Measurements from ENCODE around the gene UTF1. TPM values are rescaled to one million over a fixed set of nuclear protein-coding genes. Genes with fewer than 3 reads are reported as not detected.
A peak's percentile ranks its signal among the peaks of the same experiment; 100 is the strongest.
"Not testable (repeated sequence)": the region's sequence is repeated elsewhere in the genome, so short reads cannot be mapped to it uniquely, and the experiment has no call there.

Gene UTF1
- total RNA-seq, 2 donors from 2014 or later: 0.21 TPM; not detected in 1

DNA sequence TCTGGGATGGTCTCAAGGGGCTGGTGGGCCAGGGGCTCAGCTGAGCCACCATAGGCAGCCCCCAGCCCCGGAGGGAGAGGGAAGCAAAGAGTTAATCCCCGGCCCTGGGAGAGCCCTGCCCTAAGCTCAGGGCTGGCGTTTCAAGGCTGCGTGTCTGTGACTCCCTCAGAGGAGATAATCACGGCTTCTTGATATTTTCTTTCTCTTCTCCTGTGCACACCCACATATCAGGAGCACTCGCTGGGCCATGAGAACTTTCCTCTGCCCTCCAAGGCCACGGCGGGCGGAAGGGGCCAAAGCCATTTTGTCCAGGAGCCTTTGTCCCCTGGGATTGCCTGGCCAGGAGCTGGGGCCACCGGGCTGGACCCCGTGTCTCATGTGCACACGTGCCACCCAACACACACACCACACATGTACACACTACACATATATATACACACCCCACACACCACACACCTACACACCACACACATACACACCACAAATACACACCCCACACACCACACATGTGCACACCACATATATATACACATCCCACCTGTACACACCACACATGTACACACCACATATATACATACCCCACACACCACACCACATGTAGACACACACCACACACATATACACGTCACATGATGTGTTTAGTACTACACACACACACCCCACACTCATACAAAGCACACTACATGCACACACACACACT lies 24.6 kb downstream of the UTF1 start:
- no peaks in the 10 kb centered on the region for H3K9me3 Mint-ChIP-seq
- ATAC-seq (replicated peaks in 1 of 2) (no peak), DNase-seq (no peak)
- no peak overlapping the region for H3K27ac Mint-ChIP-seq
- peaks cover 28% of the 10 kb centered on the region for H3K4me1 Mint-ChIP-seq (ENCODE audit: low read depth)
- H3K27me3 Mint-ChIP-seq (ENCODE audit: low read depth): peaks cover 6% of the 10 kb centered on the region
- no peak overlapping the region for H3K4me3 Mint-ChIP-seq
- no peaks in the 10 kb centered on the region for H3K36me3 Mint-ChIP-seq (ENCODE audit: insufficient read depth in 2 of 2)

DNA sequence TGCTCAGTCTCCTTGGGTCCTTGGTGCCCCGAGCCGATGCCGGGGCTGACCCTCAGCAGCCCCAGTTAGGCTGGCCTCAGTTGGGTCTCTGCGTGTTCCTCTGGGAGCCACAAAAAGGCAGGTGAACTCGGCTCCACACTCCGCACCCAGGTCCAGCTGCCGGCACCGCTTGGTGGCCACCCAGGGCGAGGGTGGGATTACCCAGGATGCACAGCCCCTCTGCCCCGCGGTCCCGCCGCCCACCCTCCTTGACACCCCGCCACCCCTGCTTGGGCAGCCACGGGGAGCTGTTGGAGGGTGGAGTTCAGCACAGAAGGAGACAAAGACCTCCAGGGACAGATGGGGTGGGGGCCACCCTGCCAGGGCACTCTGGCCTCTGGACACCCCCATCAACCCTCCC lies 25.3 kb downstream of the UTF1 start:
- H3K4me1 Mint-ChIP-seq (ENCODE audit: low read depth): peaks cover 36% of the 10 kb centered on the region
- H3K27me3 Mint-ChIP-seq (ENCODE audit: low read depth): peaks cover 3% of the 10 kb centered on the region
- no peak overlapping the region for H3K4me3 Mint-ChIP-seq
- DNase-seq (no peak), ATAC-seq (replicated peaks in 1 of 2) (no peak)
- H3K36me3 Mint-ChIP-seq (ENCODE audit: insufficient read depth in 2 of 2): no peaks in the 10 kb centered on the region
- H3K9me3 Mint-ChIP-seq: no peaks in the 10 kb centered on the region
- no peak overlapping the region for H3K27ac Mint-ChIP-seq

DNA sequence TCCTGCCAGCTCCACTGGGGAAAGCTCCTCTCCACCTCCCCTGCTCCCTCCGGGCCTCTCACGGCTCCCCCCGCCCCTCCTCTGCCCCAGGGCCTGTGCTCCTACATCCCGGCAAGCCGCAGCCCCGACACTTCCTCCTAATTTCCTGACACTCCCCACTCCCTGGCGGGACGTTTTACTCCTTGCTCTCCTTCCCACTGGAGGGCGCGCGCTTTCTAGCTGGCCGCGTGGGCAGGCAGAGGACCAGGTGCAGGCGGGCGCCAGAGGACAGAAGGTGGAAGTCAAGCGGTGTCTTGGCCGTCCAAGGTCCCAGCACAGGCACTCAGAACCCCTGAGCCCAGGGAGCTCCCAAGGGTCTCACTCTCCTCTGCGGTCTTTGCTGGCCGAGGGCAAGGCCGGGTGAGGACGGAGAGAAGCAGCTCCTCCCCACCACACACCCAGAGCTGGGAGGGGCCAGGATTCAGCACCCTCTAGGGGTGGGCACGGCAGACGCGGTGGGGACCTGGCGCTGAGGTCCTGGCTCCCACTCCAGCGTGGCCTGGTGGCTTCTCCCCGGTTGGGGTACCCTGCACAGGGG lies 27.6 kb downstream of the UTF1 start:
- H3K36me3 Mint-ChIP-seq (ENCODE audit: insufficient read depth in 2 of 2): no peaks in the 10 kb centered on the region
- H3K9me3 Mint-ChIP-seq: no peaks in the 10 kb centered on the region
- H3K4me1 Mint-ChIP-seq (ENCODE audit: low read depth): peaks cover 49% of the 10 kb centered on the region
- no peaks in the 10 kb centered on the region for H3K27me3 Mint-ChIP-seq (ENCODE audit: low read depth)
- H3K27ac Mint-ChIP-seq: peak overlapping the region; percentile 5
- ATAC-seq (replicated peaks in 1 of 2): peak in 1 of 2 donors; percentile 2
- DNase-seq: peak; percentile 33 to 34
- H3K4me3 Mint-ChIP-seq: peak overlapping the region; percentile 64 to 76

DNA sequence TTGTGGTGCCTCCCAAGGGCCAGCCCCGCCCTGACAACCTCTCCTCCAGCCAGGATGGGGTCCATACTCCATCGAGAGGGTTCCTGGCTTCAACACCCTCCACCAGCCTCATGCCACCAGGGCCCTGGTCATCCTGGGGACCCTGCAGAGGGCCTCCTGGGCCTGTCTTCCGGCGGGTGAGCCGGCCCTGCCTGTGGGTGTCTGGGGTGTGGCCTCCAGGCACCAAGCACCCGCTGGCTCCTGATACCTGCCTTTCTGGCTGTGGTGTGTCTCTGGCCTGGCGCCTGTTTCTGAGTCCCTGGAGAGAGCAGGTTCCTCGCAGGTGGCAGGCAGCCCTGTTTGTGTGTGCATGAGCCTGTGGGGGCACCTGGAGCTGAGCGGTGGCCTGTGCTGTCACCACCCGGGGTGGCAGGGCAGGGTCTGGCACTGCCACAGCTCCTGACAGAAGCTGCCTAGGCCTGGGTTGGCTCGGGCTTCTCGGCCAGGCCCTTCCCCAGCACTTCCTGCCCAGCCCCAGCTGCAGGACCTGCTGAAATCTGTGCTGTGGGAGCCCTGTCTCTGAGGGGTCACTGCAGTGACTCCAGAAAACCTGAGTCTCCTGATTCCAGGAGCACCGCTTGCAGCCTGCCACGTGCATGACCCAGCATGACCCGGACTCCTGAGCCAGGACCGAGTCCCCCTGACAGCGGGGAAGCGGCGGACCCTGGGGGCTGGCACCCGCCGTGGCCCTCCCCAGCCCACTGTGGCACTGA lies 28.2 kb downstream of the UTF1 start:
- Mint-ChIP-seq H3K9me3 (no peaks in the 10 kb centered on the region), H3K36me3 (ENCODE audit: insufficient read depth in 2 of 2) (peaks cover 0 to 1% of the 10 kb centered on the region in 2 donors), H3K4me3 (peak overlapping the region; percentile 64 to 76), H3K4me1 (ENCODE audit: low read depth) (peaks cover 51% of the 10 kb centered on the region), H3K27ac (peak overlapping the region; percentile 57), H3K27me3 (ENCODE audit: low read depth) (no peaks in the 10 kb centered on the region)
- ATAC-seq (replicated peaks in 1 of 2) (peak; percentile 7 to 21), DNase-seq (peak; percentile 57 to 60)

DNA sequence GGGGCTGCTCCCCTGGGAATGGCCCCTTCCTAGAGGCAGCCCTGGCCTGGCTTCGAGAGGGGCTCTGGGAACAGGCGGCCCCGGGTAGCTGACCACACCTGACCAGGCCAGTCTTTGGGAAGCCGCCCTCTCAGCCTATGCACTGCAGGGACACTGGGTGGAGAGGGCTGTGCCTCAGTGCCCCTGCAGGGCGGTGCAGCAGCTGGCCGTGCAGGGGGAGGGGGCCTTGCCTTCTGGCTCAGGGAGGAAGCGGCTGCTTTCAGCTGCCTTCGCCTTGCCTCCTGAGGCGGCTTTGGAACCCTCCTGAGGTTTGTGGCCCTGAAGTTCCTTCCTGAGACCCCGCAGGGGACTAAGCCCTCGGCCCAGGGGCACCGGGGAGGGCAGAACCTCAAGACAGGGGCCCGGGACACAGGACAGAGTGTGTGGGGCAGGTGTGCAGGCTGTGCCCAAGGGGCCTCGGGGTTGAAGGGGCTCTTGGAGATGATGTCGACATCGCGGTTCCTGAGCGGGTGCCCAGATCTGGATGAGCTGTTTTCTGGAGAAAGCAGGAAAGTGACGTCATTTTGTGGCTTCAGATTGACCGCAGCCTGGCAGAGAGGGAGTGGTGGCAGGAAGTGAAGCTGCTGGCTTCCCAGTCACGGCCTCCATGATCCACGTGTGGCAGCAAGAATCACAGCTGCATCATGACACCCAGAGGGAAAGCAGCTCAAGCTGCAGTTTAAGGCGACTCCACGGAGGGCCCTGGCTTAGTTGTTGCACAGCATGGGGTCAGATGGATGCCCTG lies 29.0 kb downstream of the UTF1 start:
- DNase-seq: peak; percentile 89 to 91
- ATAC-seq (replicated peaks in 1 of 2): peak; percentile 57 to 65
- Mint-ChIP-seq H3K36me3 (ENCODE audit: insufficient read depth in 2 of 2) (peaks cover 0 to 3% of the 10 kb centered on the region in 2 donors), H3K27me3 (ENCODE audit: low read depth) (no peaks in the 10 kb centered on the region), H3K27ac (peak overlapping the region; percentile 89), H3K9me3 (no peaks in the 10 kb centered on the region), H3K4me1 (ENCODE audit: low read depth) (peaks cover 59% of the 10 kb centered on the region), H3K4me3 (peak overlapping the region; percentile 52 to 91)

DNA sequence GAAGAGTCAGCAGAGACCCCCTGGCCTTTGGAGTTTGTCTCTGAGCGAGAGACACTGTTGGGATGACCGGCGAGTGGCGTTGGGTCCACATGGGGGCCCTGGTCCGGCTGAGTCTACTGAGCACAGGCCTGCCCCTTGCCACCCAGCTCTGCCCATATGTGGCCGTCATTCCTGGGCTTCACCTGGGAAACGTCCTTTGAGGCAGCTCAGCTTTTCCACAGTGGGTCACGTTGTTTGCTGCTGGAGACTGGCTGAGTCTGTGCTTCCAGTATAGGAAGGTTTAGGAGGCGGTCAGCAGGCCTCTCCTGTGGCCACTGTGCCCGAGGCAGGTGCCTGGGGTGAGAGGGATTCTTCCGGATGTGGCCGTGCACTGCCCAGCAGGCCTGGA lies 29.6 kb downstream of the UTF1 start:
- no peak for DNase-seq
- Mint-ChIP-seq H3K4me1 (ENCODE audit: low read depth) (peaks cover 65% of the 10 kb centered on the region), H3K27me3 (ENCODE audit: low read depth) (no peaks in the 10 kb centered on the region), H3K9me3 (no peaks in the 10 kb centered on the region), H3K36me3 (ENCODE audit: insufficient read depth in 2 of 2) (peaks cover 0 to 3% of the 10 kb centered on the region in 2 donors), H3K4me3 (peak overlapping the region; percentile 52 to 91), H3K27ac (peak overlapping the region; percentile 89)
- ATAC-seq (replicated peaks in 1 of 2): peak in 1 of 2 donors; percentile 1

DNA sequence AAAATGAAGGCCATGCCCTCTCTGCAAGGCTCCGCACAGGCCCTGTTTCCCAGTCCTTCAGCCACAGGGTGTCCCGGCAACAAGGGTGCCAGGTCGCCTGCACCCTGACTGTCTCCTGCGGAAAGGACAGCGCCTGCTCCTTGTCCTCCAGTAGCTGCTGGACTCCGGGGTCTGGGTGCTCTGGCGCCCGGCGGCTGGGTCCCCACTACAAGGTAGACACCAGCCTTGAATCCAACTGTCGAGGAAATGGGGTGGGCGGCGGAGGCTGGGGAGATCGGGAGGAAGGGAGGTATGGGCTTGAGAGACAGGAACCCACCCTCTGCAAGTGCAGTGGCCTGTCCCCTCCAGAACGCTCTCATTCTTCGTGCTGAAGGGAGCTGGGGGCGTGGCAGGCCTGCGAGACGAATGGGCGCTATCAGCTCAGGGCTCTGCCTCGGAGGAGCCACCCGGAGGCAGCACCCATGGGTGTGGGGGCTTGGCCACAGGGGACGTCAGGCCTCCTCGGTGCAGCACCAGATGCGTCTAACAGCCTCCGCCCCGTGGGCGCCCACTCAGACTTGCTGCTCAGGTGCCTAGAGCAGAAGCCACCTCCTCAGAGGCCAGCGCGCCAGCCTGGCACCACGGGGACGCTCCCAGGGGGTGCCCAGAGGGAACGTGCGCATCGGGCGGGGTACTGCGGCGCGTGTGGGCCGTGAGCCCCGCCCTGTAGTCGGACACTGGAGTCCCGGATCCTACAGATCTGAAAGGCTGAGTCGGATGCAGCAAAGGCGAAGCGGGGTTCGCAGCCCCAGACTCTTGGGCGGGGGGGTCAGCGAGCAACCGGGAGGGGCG lies 31.1 kb downstream of the UTF1 start:
- Mint-ChIP-seq H3K36me3 (ENCODE audit: insufficient read depth in 2 of 2) (peaks cover 0 to 3% of the 10 kb centered on the region in 2 donors), H3K9me3 (no peaks in the 10 kb centered on the region), H3K4me1 (ENCODE audit: low read depth) (peaks cover 75% of the 10 kb centered on the region), H3K4me3 (peak overlapping the region; percentile 52 to 91), H3K27me3 (ENCODE audit: low read depth) (no peaks in the 10 kb centered on the region), H3K27ac (no peak overlapping the region)
- DNase-seq (peak; percentile 80 to 83), ATAC-seq (replicated peaks in 1 of 2) (peak; percentile 62 to 68)

DNA sequence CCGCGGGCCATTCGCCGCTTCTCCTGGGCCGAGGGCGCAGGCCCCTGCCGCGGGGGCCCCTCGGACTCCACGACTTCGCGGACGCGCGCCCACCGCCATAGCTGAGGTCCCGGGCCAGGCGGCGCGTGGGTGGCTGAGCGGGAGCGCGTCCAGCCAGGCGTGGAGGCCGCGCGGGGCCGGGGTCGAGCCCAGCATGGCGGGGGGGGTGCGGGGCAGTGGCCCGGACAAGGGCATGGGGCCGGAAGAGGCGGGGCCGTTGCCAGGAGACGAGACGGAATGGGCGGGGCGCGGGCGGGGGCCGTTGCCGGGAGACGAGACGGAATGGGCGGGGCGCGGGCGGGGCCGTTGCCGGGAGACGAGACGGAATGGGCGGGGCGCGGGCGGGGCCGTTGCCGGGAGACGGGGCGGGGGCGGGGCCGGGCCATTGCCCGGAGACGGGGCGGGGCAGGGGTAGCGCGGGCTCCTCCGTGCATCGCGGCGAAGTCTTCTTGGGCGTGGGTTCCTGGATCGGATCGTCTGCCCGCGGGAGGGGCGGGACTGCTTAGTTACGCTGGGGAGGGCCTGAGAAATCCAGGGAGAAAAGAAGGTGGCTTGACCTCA lies 31.8 kb downstream of the UTF1 start:
- no peak overlapping the region for H3K27ac Mint-ChIP-seq

DNA sequence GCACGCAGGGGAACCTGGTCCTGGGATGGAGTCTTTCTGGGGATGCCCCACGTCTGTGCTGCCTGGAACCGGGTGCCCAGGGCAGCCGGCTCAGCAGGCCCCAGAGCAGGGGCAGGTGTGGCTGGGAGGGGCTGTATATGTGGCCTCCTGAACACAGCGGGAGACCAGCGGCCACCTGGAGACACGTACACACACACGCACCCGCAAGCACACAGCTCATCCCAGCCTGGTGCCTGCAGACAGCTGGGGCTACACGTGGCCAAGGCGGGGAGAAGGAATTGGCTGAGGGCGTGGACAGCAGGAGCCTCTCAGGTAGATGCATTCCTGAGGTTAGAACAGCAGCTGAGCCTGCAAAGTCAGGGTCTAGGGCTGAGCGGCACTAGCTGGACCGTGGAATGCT lies 32.7 kb downstream of the UTF1 start:
- ATAC-seq (replicated peaks in 1 of 2): no peak
- Mint-ChIP-seq H3K27me3 (ENCODE audit: low read depth) (no peaks in the 10 kb centered on the region), H3K27ac (no peak overlapping the region), H3K4me1 (ENCODE audit: low read depth) (peaks cover 63% of the 10 kb centered on the region), H3K4me3 (peak overlapping the region in 1 of 2 donors; percentile 63), H3K36me3 (ENCODE audit: insufficient read depth in 2 of 2) (peaks cover 0 to 3% of the 10 kb centered on the region in 2 donors), H3K9me3 (no peaks in the 10 kb centered on the region)
- DNase-seq: no peak

More for the DNA sequence above, 31.8 kb downstream of the UTF1 start:
- Mint-ChIP-seq H3K9me3 (no peaks in the 10 kb centered on the region), H3K27me3 (ENCODE audit: low read depth) (no peaks in the 10 kb centered on the region), H3K4me1 (ENCODE audit: low read depth) (peaks cover 72% of the 10 kb centered on the region), H3K36me3 (ENCODE audit: insufficient read depth in 2 of 2) (peaks cover 0 to 3% of the 10 kb centered on the region in 2 donors), H3K4me3 (peak overlapping the region; percentile 52 to 91)
- peak; percentile 55 to 63 for ATAC-seq (replicated peaks in 1 of 2)
- peak; percentile 87 for DNase-seq

DNA sequence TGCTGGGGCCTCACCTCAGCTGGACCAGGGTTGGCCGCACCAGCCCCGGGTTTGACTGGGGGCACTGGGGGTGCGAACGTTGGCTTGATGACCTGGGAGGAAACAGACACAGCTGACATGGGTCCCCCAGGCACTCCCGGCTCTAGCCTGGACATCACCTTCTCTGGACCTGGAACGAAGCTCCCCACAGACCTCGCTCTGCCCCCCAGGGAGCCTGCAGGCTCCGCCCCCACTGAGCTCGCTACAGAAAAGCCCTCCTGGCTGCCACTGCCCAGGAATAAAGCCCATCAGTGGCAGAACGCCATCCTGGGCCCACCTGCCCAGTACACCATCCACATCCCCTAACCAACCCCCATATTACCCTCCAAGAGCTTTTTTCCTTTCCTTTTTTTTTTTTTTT lies 33.7 kb downstream of the UTF1 start:
- H3K4me3 Mint-ChIP-seq: no peak overlapping the region

DNA sequence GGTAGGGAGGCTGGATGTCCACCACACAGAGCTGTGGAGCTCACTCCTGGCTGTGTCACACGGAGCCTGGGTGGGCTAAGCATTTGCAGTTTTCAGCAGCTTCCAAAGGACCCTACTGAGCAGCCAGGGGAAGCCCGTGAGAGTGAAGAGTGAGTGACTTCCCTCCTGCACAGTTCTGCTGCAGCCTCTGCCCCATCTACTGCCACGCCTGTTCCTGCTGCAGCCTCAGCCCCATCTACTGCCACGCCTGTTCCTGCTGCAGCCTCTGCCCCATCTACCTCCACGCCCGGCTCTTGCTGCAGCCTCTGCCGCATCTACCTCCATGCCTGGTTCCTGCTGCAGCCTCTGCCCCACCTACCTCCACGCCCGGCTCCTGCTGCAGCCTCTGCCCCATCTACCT lies 34.4 kb downstream of the UTF1 start:
- no peaks in the 10 kb centered on the region for H3K9me3 Mint-ChIP-seq
- ATAC-seq (replicated peaks in 1 of 2) (no peak), DNase-seq (no peak)
- H3K27ac Mint-ChIP-seq: no peak overlapping the region
- peak overlapping the region in 1 of 2 donors; percentile 40 for H3K4me3 Mint-ChIP-seq
- peaks cover 2 to 3% of the 10 kb centered on the region in 2 donors for H3K36me3 Mint-ChIP-seq (ENCODE audit: insufficient read depth in 2 of 2)
- H3K4me1 Mint-ChIP-seq (ENCODE audit: low read depth): peaks cover 48% of the 10 kb centered on the region
- H3K27me3 Mint-ChIP-seq (ENCODE audit: low read depth): no peaks in the 10 kb centered on the region

More for the DNA sequence above, 33.7 kb downstream of the UTF1 start:
- no peak for ATAC-seq (replicated peaks in 1 of 2)
- H3K36me3 Mint-ChIP-seq (ENCODE audit: insufficient read depth in 2 of 2): peaks cover 0 to 3% of the 10 kb centered on the region in 2 donors
- no peaks in the 10 kb centered on the region for H3K9me3 Mint-ChIP-seq
- no peak for DNase-seq
- no peak overlapping the region for H3K27ac Mint-ChIP-seq
- H3K4me1 Mint-ChIP-seq (ENCODE audit: low read depth): peaks cover 56% of the 10 kb centered on the region
- H3K27me3 Mint-ChIP-seq (ENCODE audit: low read depth): no peaks in the 10 kb centered on the region

DNA sequence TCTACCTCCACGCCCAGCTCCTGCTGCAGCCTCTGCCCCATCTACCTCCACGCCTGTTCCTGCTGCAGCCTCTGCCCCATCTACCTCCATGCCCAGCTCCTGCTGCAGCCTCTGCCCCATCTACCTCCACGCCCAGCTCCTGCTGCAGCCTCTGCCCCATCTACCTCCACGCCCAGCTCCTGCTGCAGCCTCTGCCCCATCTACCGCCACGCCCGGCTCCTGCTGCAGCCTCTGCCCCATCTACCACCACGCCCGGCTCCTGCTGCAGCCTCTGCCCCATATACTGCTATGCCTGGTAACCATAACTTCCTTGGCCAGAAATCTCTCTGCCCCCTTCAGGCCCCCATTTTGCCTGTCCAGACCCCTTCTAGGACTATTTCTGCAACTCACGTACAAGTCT lies 35.0 kb downstream of the UTF1 start:
- not testable (repeated sequence) for H3K4me3 Mint-ChIP-seq; H3K27me3 Mint-ChIP-seq (ENCODE audit: low read depth); H3K27ac Mint-ChIP-seq; H3K36me3 Mint-ChIP-seq (ENCODE audit: insufficient read depth in 2 of 2); H3K9me3 Mint-ChIP-seq; ATAC-seq (replicated peaks in 1 of 2); DNase-seq
- H3K4me1 Mint-ChIP-seq (ENCODE audit: low read depth): peaks cover 42% of the 10 kb centered on the region

All from activated T-cell treated with anti-CD3 and anti-CD28 coated beads, Interleukin-2, amount 50 U/mL, for 72 hours (primary cell).